Ascending aorta (tissue), 2 donors: Measurements from ENCODE around the gene CLIP3. TPM values are rescaled to one million over a fixed set of nuclear protein-coding genes. Genes with fewer than 3 reads are reported as not detected.

ENCODE experiments used
- DNase-seq, 2 donors: peaks; one replicate each; pipeline ENCODE4 v3.0.0-alpha.2; 2019; ENCODE audit warnings: low spot score in 2 of 2
- H3K27ac ChIP-seq, 2 donors: fragments of 200-600 bp; sonication (generic); one replicate each; pipeline ENCODE4 v1.5.1; 2016 to 2017; ENCODE audit warnings: mild to moderate bottlenecking in 1 of 2
- H3K27me3 ChIP-seq: fragments of 200-600 bp; sonication (generic); one replicate; pipeline ENCODE4 v1.5.1; 2017
- H3K36me3 ChIP-seq, 2 donors: fragments of 200-600 bp; sonication (generic); one replicate each; pipeline ENCODE4 v1.5.1; 2016
- H3K4me1 ChIP-seq, 2 donors: fragments of 200-600 bp; sonication (generic); one replicate each; pipeline ENCODE4 v1.5.1; 2016 to 2017; ENCODE audit warnings: mild to moderate bottlenecking in 1 of 2
- H3K4me3 ChIP-seq, 2 donors: fragments of 200-600 bp; sonication (generic); one replicate each; pipeline ENCODE4 v1.5.1; 2016 to 2017; ENCODE audit warnings: mild to moderate bottlenecking in 1 of 2
- H3K9me3 ChIP-seq, 2 donors: fragments of 200-600 bp; sonication (generic); one replicate each; pipeline ENCODE4 v1.5.1; 2016
- CTCF ChIP-seq, 3 experiments: fragments of 200-600 bp in 2 of 3; fragments of 450-650 bp in 1 of 3; sonication (generic) in 2 of 3; IDR thresholded peaks; one replicate each; pipeline ENCODE4 v1.5.1; 2016 to 2019; ENCODE audit warnings: antibody characterized with exemption in 3 of 3, mild to moderate bottlenecking in 1 of 3, moderate library complexity in 1 of 3
- intact Hi-C: fragments of 100-400 bp; cut with DNase I; formaldehyde crosslinking; loops from one replicate; pipeline ENCODE4 v1.15.1; 2023
- total RNA-seq: library from RNA; depleted of rRNA; stranded (reverse); fragments of >200 nt; gene quantifications from one replicate; pipeline ENCODE4 v1.1.0, GENCODE V29; 2016

Gene CLIP3
- total RNA-seq, 1 donor from 2014 or later, result 43.2 TPM

GRCh38 chr19:35978271-35978670 lies 54.4 kb downstream of the CLIP3 start:
- no peak for DNase-seq
- H3K4me1 ChIP-seq, result no peaks in the 10 kb centered on the region
- no peak overlapping the region for H3K4me3 ChIP-seq
- no peak for TF ChIP-seq CTCF (IDR thresholded peaks at IDR 0.05)
- no peaks in the 10 kb centered on the region for H3K36me3 ChIP-seq
- H3K9me3 ChIP-seq, result no peaks in the 10 kb centered on the region
- intact Hi-C loops, result no loop called here
- H3K27ac ChIP-seq, result no peak overlapping the region
- H3K27me3 ChIP-seq, result no peaks in the 10 kb centered on the region

- no peaks in the 10 kb centered on the region for H3K4me1 ChIP-seq
- no peak overlapping the region for H3K4me3 ChIP-seq
- intact Hi-C loops, result no loop called here
- H3K27ac ChIP-seq, result no peak overlapping the region
- H3K27me3 ChIP-seq, result no peaks in the 10 kb centered on the region
- TF ChIP-seq CTCF (IDR thresholded peaks at IDR 0.05), result no peak
- no peaks in the 10 kb centered on the region for H3K9me3 ChIP-seq
- no peaks in the 10 kb centered on the region for H3K36me3 ChIP-seq
- DNase-seq, result no peak
Measured at GRCh38 chr19:35977446-35978222, 55.0 kb downstream of the CLIP3 start.

DNA sequence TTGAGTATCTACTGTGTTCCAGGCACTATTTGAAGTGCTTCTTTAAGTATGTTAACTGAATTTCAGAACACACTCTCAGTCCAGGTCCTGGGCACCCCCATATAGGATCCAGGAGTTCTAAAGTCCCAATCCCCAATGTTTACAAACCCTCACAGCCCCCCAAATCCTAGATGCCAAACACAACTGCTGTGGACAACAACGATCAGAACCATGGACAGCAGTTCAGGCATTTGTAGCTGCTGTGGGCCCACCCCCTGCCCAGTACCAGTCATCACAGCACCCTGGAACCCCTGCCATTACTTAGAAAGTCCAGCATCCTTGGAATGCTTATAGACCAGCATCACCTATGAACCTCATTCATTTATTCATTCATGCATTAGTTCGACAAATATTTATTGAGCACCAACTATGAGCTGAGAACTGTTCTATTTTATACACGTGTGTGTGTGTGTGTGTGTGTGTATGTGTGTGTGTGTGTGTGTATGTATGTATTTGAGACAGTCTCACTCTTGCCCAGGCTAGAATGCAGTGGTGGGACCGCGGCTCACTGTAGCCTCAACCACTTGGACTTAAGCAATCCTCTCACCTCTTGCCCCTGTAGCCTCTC lies 57.0 kb downstream of the CLIP3 start:
- Histone ChIP-seq H3K9me3 (no peaks in the 10 kb centered on the region), H3K27ac (no peak overlapping the region), H3K4me1 (no peaks in the 10 kb centered on the region), H3K36me3 (no peaks in the 10 kb centered on the region), H3K27me3 (no peaks in the 10 kb centered on the region), H3K4me3 (no peak overlapping the region)
- TF ChIP-seq CTCF (IDR thresholded peaks at IDR 0.05), result no peak
- DNase-seq, result no peak
- intact Hi-C loops, result no loop called here

GRCh38 chr19:35973487-35973886 lies 59.2 kb downstream of the CLIP3 start:
- TF ChIP-seq CTCF (IDR thresholded peaks at IDR 0.05), result no peak
- Histone ChIP-seq H3K9me3 (no peaks in the 10 kb centered on the region), H3K27me3 (no peaks in the 10 kb centered on the region), H3K36me3 (no peaks in the 10 kb centered on the region), H3K4me1 (no peaks in the 10 kb centered on the region), H3K27ac (no peak overlapping the region), H3K4me3 (no peak overlapping the region)
- intact Hi-C loops, result no loop called here
- DNase-seq, result no peak

DNA sequence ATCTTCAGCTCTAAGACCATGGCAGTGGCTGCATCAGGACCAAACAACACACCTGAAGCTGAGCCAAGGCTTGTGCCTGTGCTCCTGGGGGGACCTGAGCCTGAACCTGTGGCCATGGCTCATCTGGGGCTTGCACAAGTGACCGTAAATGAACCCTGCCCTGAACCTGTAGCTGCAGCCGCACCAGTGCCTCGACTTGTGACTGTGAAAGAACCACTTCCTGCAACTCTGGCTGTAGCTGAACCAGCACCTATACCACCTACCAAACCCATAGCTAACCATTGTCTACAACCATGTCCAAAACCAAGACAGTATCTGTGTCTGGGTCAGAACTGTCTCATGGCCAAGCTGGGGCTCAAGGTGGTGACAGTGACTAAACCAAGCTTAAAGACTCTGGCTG lies 65.9 kb downstream of the CLIP3 start:
- Histone ChIP-seq H3K27me3 (no peaks in the 10 kb centered on the region), H3K4me1 (no peaks in the 10 kb centered on the region), H3K36me3 (no peaks in the 10 kb centered on the region), H3K4me3 (no peak overlapping the region), H3K9me3 (no peaks in the 10 kb centered on the region), H3K27ac (no peak overlapping the region)
- no peak for TF ChIP-seq CTCF (IDR thresholded peaks at IDR 0.05)
- intact Hi-C loops, result no loop called here
- DNase-seq, result no peak

Other genes starting within 250 kb of the CLIP3 start
- gene PRODH2, start 220.0 kb downstream of the CLIP3 start, total RNA-seq, result not detected
- gene NPHS1, start 180.4 kb downstream of the CLIP3 start, total RNA-seq, result not detected
- not detected for gene KIRREL2, start 176.0 kb downstream of the CLIP3 start, total RNA-seq
- gene APLP1, start 164.3 kb downstream of the CLIP3 start, total RNA-seq, result 0.21 TPM
- 3.7 TPM for gene NFKBID, start 132.3 kb downstream of the CLIP3 start, total RNA-seq
- gene HCST, start 130.3 kb downstream of the CLIP3 start, total RNA-seq, result not detected
- gene TYROBP, start 124.6 kb downstream of the CLIP3 start, total RNA-seq, result 31.5 TPM
- gene LRFN3, start 96.5 kb downstream of the CLIP3 start, total RNA-seq, result 26.6 TPM
- gene SDHAF1, start 37.7 kb downstream of the CLIP3 start, total RNA-seq, result 107 TPM
- gene SYNE4, start 24.1 kb downstream of the CLIP3 start, total RNA-seq, result not detected
- 35.3 TPM for gene ALKBH6, start 18.7 kb downstream of the CLIP3 start, total RNA-seq
- not detected for gene THAP8, start 21.4 kb upstream of the CLIP3 start, total RNA-seq
- gene WDR62, start 22.0 kb upstream of the CLIP3 start, total RNA-seq, result not detected
- not detected for gene OVOL3, start 78.3 kb upstream of the CLIP3 start, total RNA-seq
- 21.0 TPM for gene POLR2I, start 82.0 kb upstream of the CLIP3 start, total RNA-seq
- gene TBCB, start 82.6 kb upstream of the CLIP3 start, total RNA-seq, result 129 TPM
- gene CAPNS1, start 107.2 kb upstream of the CLIP3 start, total RNA-seq, result 168 TPM
- 51.2 TPM for gene COX7A1, start 119.6 kb upstream of the CLIP3 start, total RNA-seq
- 1.9 TPM for gene ZNF565, start 181.8 kb upstream of the CLIP3 start, total RNA-seq
- gene ZNF146, start 182.2 kb upstream of the CLIP3 start, total RNA-seq, result 21.2 TPM